SK-N-SH treated with all-trans-retinoic acid at 6 μM for 48 hours (cell line): ENCODE measurements around the gene USP48.

ENCODE experiments used
- ATAC-seq: fragments of 200-7000 bp; cut with Tn5 transposase; 3 replicates; pipeline ENCODE4 v1.9.1; 2020; ENCODE audit warnings: mild to moderate bottlenecking, moderate library complexity
- ARNTL ChIP-seq: fragments of 450-650 bp; formaldehyde crosslinking; IDR thresholded peaks from 2 replicates; pipeline ENCODE4 v1.5.0; 2020; ENCODE audit warnings: low read depth, mild to moderate bottlenecking, moderate library complexity, borderline replicate concordance
- CREB5 ChIP-seq: fragments of 250-450 bp; sonication (Bioruptor Pico); IDR thresholded peaks from 2 replicates; pipeline ENCODE4 v1.5.1; 2020; ENCODE audit warnings: low read depth, mild to moderate bottlenecking, moderate library complexity
- CSDC2 ChIP-seq: fragments of 250-450 bp; sonication (Bioruptor Pico); IDR thresholded peaks from 2 replicates; pipeline ENCODE4 v1.5.0; 2020; ENCODE audit warnings: mild to moderate bottlenecking, moderate library complexity
- ESRRG ChIP-seq: fragments of 250-450 bp; sonication (Bioruptor Pico); IDR thresholded peaks from 2 replicates; pipeline ENCODE4 v1.6.1; 2021; ENCODE audit warnings: mild to moderate bottlenecking
- GLIS3 ChIP-seq: fragments of 250-450 bp; sonication (Bioruptor Pico); IDR thresholded peaks from 2 replicates; pipeline ENCODE4 v1.5.0; 2020; ENCODE audit warnings: mild to moderate bottlenecking, moderate library complexity
- ISL1 ChIP-seq: fragments of 250-450 bp; sonication (Bioruptor Pico); IDR thresholded peaks from 2 replicates; pipeline ENCODE4 v2.1.2; 2022; ENCODE audit warnings: mild to moderate bottlenecking, moderate library complexity
- PATZ1 ChIP-seq: fragments of 250-450 bp; sonication (Bioruptor Pico); IDR thresholded peaks from 2 replicates; pipeline ENCODE4 v1.8.0; 2020; ENCODE audit warnings: mild to moderate bottlenecking, moderate library complexity, borderline replicate concordance
- PPARA ChIP-seq: fragments of 250-450 bp; sonication (Bioruptor Pico); IDR thresholded peaks from 2 replicates; pipeline ENCODE4 v1.5.0; 2020; ENCODE audit warnings: mild to moderate bottlenecking, borderline replicate concordance
- RARB ChIP-seq: fragments of 250-450 bp; sonication (Bioruptor Pico); IDR thresholded peaks from 2 replicates; pipeline ENCODE4 v1.8.0; 2021; ENCODE audit warnings: mild to moderate bottlenecking, moderate library complexity
- SNAI2 ChIP-seq: fragments of 250-450 bp; sonication (Bioruptor Pico); IDR thresholded peaks from 2 replicates; pipeline ENCODE4 v1.5.0; 2020; ENCODE audit warnings: mild to moderate bottlenecking, moderate library complexity
- TCF4 ChIP-seq: fragments of 250-450 bp; sonication (Bioruptor Pico); IDR thresholded peaks from 2 replicates; pipeline ENCODE4 v1.8.0; 2021; ENCODE audit warnings: mild to moderate bottlenecking, moderate library complexity, borderline replicate concordance
- TSHZ2 ChIP-seq: fragments of 250-450 bp; sonication (Bioruptor Pico); IDR thresholded peaks from 2 replicates; pipeline ENCODE4 v1.5.0; 2020; ENCODE audit warnings: mild to moderate bottlenecking, moderate library complexity
- ZC3H10 ChIP-seq: fragments of 250-450 bp; sonication (Bioruptor Pico); IDR thresholded peaks from 2 replicates; pipeline ENCODE4 v1.5.1; 2021; ENCODE audit warnings: mild to moderate bottlenecking, moderate library complexity
- ZFP3 ChIP-seq: fragments of 250-450 bp; sonication (Bioruptor Pico); IDR thresholded peaks from 2 replicates; pipeline ENCODE4 v1.5.0; 2020; ENCODE audit warnings: mild to moderate bottlenecking, moderate library complexity
- ZFP30 ChIP-seq: fragments of 450-650 bp; formaldehyde crosslinking; IDR thresholded peaks from 2 replicates; pipeline ENCODE4 v1.5.0; 2022; ENCODE audit warnings: mild to moderate bottlenecking, moderate library complexity
- ZNF565 ChIP-seq: fragments of 450-650 bp; formaldehyde crosslinking; conservative IDR thresholded peaks from 2 replicates; pipeline ENCODE4 v1.5.0; 2020; ENCODE audit warnings: low read depth, mild to moderate bottlenecking, moderate library complexity
- ZNF70 ChIP-seq: fragments of 450-650 bp; formaldehyde crosslinking; IDR thresholded peaks from 2 replicates; pipeline ENCODE4 v1.5.0; 2020; ENCODE audit warnings: mild to moderate bottlenecking, moderate library complexity
- ZNF8 ChIP-seq: fragments of 450-650 bp; formaldehyde crosslinking; IDR thresholded peaks from 2 replicates; pipeline ENCODE4 v1.5.0; 2020; ENCODE audit warnings: mild to moderate bottlenecking, moderate library complexity

USP48 gene

GRCh38 chr1:21638531-21639341 is 144.2 kb downstream of the USP48 start (continued):
- no peak for TF ChIP-seq TCF4
- no peak for TF ChIP-seq ZNF565 (CRISPR knock-in tag)
- no peak for TF ChIP-seq CREB5

GRCh38 chr1:21637514-21637913 is 145.4 kb downstream of the USP48 start:
- ATAC-seq = no peak
- TF ChIP-seq ZC3H10 (CRISPR knock-in tag) (no peak), ZFP3 (CRISPR knock-in tag) (no peak), ARNTL (CRISPR knock-in tag) (no peak), CREB5 (no peak), CSDC2 (no peak), TCF4 (no peak), TSHZ2 (CRISPR knock-in tag) (no peak), SNAI2 (CRISPR knock-in tag) (no peak), ZNF8 (no peak), PPARA (no peak), GLIS3 (CRISPR knock-in tag) (no peak)

- TF ChIP-seq ARNTL (CRISPR knock-in tag) (no peak), PATZ1 (no peak), ESRRG (no peak), TCF4 (no peak), GLIS3 (CRISPR knock-in tag) (no peak), ZNF565 (CRISPR knock-in tag) (no peak), TSHZ2 (CRISPR knock-in tag) (no peak), ZNF70 (no peak), PPARA (no peak), CREB5 (no peak), ZC3H10 (CRISPR knock-in tag) (no peak), RARB (CRISPR knock-in tag) (no peak), ZFP30 (no peak), ISL1 (no peak)
- ATAC-seq = no peak
Observed at GRCh38 chr1:21636029-21636428, 146.9 kb downstream of the USP48 start.
